ACC112 (cell line): ENCODE measurements around the gene NHERF1.

ENCODE experiments used
- H2AFZ ChIP-seq: fragments of 200-600 bp; sonication (generic); one replicate; pipeline ENCODE4 v1.6.0; 2017; ENCODE audit warnings: antibody characterized with exemption, low read length; ENCODE audit not compliant: unreplicated experiment
- H3K27ac ChIP-seq: fragments of 200-600 bp; sonication (generic); 2 replicates; pipeline ENCODE4 v1.5.1; 2014; ENCODE audit warnings: low read depth, mild to moderate bottlenecking, antibody characterized with exemption, low read length, moderate library complexity
- H3K27me3 ChIP-seq: fragments of 200-600 bp; sonication (generic); 2 replicates; pipeline ENCODE4 v1.6.1; 2014; ENCODE audit warnings: mild to moderate bottlenecking, antibody characterized with exemption, low read length, moderate library complexity, mixed read lengths; ENCODE audit not compliant: insufficient read depth
- H3K36me3 ChIP-seq: fragments of 200-600 bp; sonication (generic); 2 replicates; pipeline ENCODE4 v1.6.1; 2016; ENCODE audit warnings: mild to moderate bottlenecking, antibody characterized with exemption, low read length, moderate library complexity, mixed read lengths; ENCODE audit not compliant: insufficient read depth
- H3K4me1 ChIP-seq: fragments of 200-600 bp; sonication (generic); one replicate; pipeline ENCODE4 v1.6.1; 2016; ENCODE audit warnings: low read length, mixed read lengths; ENCODE audit not compliant: insufficient read depth, unreplicated experiment, control insufficient read depth
- H3K4me3 ChIP-seq: fragments of 200-600 bp; sonication (generic); 2 replicates; pipeline ENCODE4 v1.5.1; 2014; ENCODE audit warnings: mild to moderate bottlenecking, low read depth, low read length
- H3K79me2 ChIP-seq: fragments of 200-600 bp; sonication (generic); one replicate; pipeline ENCODE4 v1.6.0; 2016; ENCODE audit warnings: low read length; ENCODE audit not compliant: control insufficient read depth, unreplicated experiment, insufficient read depth

The NHERF1 gene

GRCh38 chr17:74732042-74732867 is 16.2 kb upstream of the NHERF1 start:
- no peak overlapping the region for H3K27ac ChIP-seq
- H3K79me2 ChIP-seq, result no peaks in the 10 kb centered on the region
- peaks cover 39% of the 10 kb centered on the region for H3K27me3 ChIP-seq
- H3K4me1 ChIP-seq, result no peaks in the 10 kb centered on the region
- no peaks in the 10 kb centered on the region for H3K36me3 ChIP-seq
- no peak overlapping the region for H3K4me3 ChIP-seq
- H2AFZ ChIP-seq, result no peak overlapping the region

GRCh38 chr17:74733365-74734122 is 14.9 kb upstream of the NHERF1 start:
- Histone ChIP-seq H3K79me2 (no peaks in the 10 kb centered on the region), H2AFZ (no peak overlapping the region), H3K27ac (no peak overlapping the region), H3K36me3 (no peaks in the 10 kb centered on the region), H3K27me3 (peaks cover 52% of the 10 kb centered on the region), H3K4me3 (no peak overlapping the region), H3K4me1 (no peaks in the 10 kb centered on the region)

- Histone ChIP-seq H3K36me3 (no peaks in the 10 kb centered on the region), H2AFZ (no peak overlapping the region), H3K4me3 (no peak overlapping the region), H3K4me1 (no peaks in the 10 kb centered on the region), H3K27ac (no peak overlapping the region), H3K79me2 (no peaks in the 10 kb centered on the region), H3K27me3 (peaks cover 59% of the 10 kb centered on the region)
Measured at GRCh38 chr17:74734256-74734655, 14.2 kb upstream of the NHERF1 start.

GRCh38 chr17:74736513-74737298 is 11.7 kb upstream of the NHERF1 start, which contains the start of gene RAB37:
RAB37 (plus strand) TSS chr17:74737256; CDS start chr17:74737273, 17 bp downstream.
- Histone ChIP-seq H3K79me2 (no peaks in the 10 kb centered on the region), H3K4me1 (no peaks in the 10 kb centered on the region), H2AFZ (no peak within 1 kb of the TSS), H3K27me3 (peaks cover 66% of the 10 kb centered on the region), H3K4me3 (peak within 1 kb of the TSS; percentile 19; the same call in 1 of the 2 replicates), H3K36me3 (no peaks in the 10 kb centered on the region), H3K27ac (no peak within 1 kb of the TSS)

- peak overlapping the region; percentile 19; the same call in 1 of the 2 replicates for H3K4me3 ChIP-seq
- no peak overlapping the region for H3K27ac ChIP-seq
- no peak overlapping the region for H2AFZ ChIP-seq
Measured at GRCh38 chr17:74737299-74738050, 11.0 kb upstream of the NHERF1 start.

GRCh38 chr17:74738051-74738996 is 10.1 kb upstream of the NHERF1 start:
- Histone ChIP-seq H3K4me3 (no peak overlapping the region), H2AFZ (no peak overlapping the region), H3K27ac (no peak overlapping the region), H3K27me3 (peaks cover 68% of the 10 kb centered on the region), H3K36me3 (no peaks in the 10 kb centered on the region), H3K4me1 (no peaks in the 10 kb centered on the region), H3K79me2 (no peaks in the 10 kb centered on the region)

More at GRCh38 chr17:74737299-74738050, 11.0 kb upstream of the NHERF1 start:
- Histone ChIP-seq H3K36me3 (no peaks in the 10 kb centered on the region), H3K27me3 (peaks cover 70% of the 10 kb centered on the region), H3K4me1 (no peaks in the 10 kb centered on the region), H3K79me2 (no peaks in the 10 kb centered on the region)

GRCh38 chr17:74739227-74739831 is 9.1 kb upstream of the NHERF1 start:
- Histone ChIP-seq H3K27ac (no peak overlapping the region), H3K4me3 (no peak overlapping the region), H3K36me3 (no peaks in the 10 kb centered on the region), H2AFZ (no peak overlapping the region), H3K4me1 (no peaks in the 10 kb centered on the region), H3K79me2 (no peaks in the 10 kb centered on the region), H3K27me3 (peaks cover 58% of the 10 kb centered on the region)

GRCh38 chr17:74740173-74740572 is 8.3 kb upstream of the NHERF1 start:
- Histone ChIP-seq H3K27ac (no peak overlapping the region), H3K79me2 (no peaks in the 10 kb centered on the region), H2AFZ (no peak overlapping the region), H3K27me3 (peaks cover 51% of the 10 kb centered on the region), H3K4me1 (no peaks in the 10 kb centered on the region), H3K4me3 (no peak overlapping the region), H3K36me3 (no peaks in the 10 kb centered on the region)
